Kidney (tissue), 14 donors: ENCODE results near the gene NEURL1. TPM values are rescaled to one million over a fixed set of nuclear protein-coding genes. Genes with fewer than 3 reads are reported as not detected.

Experiments used
- DNase-seq, 5 donors: peaks; one replicate each; pipeline ENCODE4 v3.0.0-alpha.2; 2013 to 2020
- FAIRE-seq: peaks from 2 replicates; lab custom pipeline; 2012; peaks lifted over from hg19 to GRCh38; lab: Jason Lieb, UNC
- H3K27ac ChIP-seq, 2 donors: one replicate each; pipeline ENCODE4 v1.7.0; 2013; ENCODE audit warnings: low read depth in 2 of 2, low read length in 2 of 2, inconsistent platforms in 1 of 2
- H3K27me3 ChIP-seq: one replicate; pipeline ENCODE4 v1.7.1; 2013; ENCODE audit warnings: low read length, inconsistent platforms; ENCODE audit not compliant: control insufficient read depth, insufficient read depth
- H3K36me3 ChIP-seq, 3 donors: one replicate each; pipeline versions ENCODE4 v1.7.0 to v1.7.1; 2013; ENCODE audit warnings: low read length in 3 of 3, control low read depth in 1 of 3, inconsistent platforms in 1 of 3; ENCODE audit not compliant: insufficient read depth in 3 of 3, control insufficient read depth in 2 of 3
- H3K4me1 ChIP-seq, 3 donors: one replicate each; pipeline versions ENCODE4 v1.7.0 to v1.7.1; 2013; ENCODE audit warnings: low read length in 3 of 3, inconsistent platforms in 1 of 3, low read depth in 1 of 3; ENCODE audit not compliant: control insufficient read depth in 2 of 3, insufficient read depth in 2 of 3
- H3K4me3 ChIP-seq, 3 donors: one replicate each; pipeline versions ENCODE4 v1.7.0 to v1.8.1; 2013; ENCODE audit warnings: low read length in 3 of 3, control low read depth in 1 of 3, inconsistent platforms in 1 of 3
- H3K9ac ChIP-seq, 3 donors: one replicate each; pipeline versions ENCODE4 v1.7.0 to v1.7.1; 2013; ENCODE audit warnings: low read length in 3 of 3, control low read depth in 1 of 3, inconsistent platforms in 1 of 3
- H3K9me3 ChIP-seq, 3 donors: one replicate each; pipeline versions ENCODE4 v1.7.0 to v1.7.1; 2013; ENCODE audit warnings: low read length in 3 of 3, control low read depth in 1 of 3, inconsistent platforms in 1 of 3; ENCODE audit not compliant: control insufficient read depth in 2 of 3, insufficient read depth in 1 of 3
- intact Hi-C: fragments of 100-400 bp; cut with DNase I; formaldehyde crosslinking; loops from one replicate; pipeline ENCODE4 v1.11.1; 2022
- polyA plus RNA-seq: library from polyadenylated mRNA; stranded (reverse); fragments of 350-450 nt; fragmentation: Illumina TruSeq; extraction: RNeasy Lipid Tissue Mini Kit (QIAGEN cat#74804); gene quantifications from one replicate; pipeline ENCODE4 v1.2.3, GENCODE V29; 2014; ENCODE audit warnings: low read depth, low replicate concordance; ENCODE audit not compliant: insufficient read depth
- total RNA-seq: library from RNA; stranded (reverse); fragmentation: NEBNext Ultra II Directional; extraction: Animal tissue kit (Norgen Biotek cat#: 25700); gene quantifications from one replicate; pipeline ENCODE4 v1.2.1, GENCODE V29; 2021
- TF ChIP-seq, protein P1 (sequence below): IDR thresholded peaks from 3 replicates; pipeline ENCODE4 v1.5.1; 2012; ENCODE audit warnings: mild to moderate bottlenecking, moderate library complexity, borderline replicate concordance; ENCODE audit not compliant: insufficient read depth; ENCODE audit errors: extremely low read depth
- donor health status: control.
- donor health status: control.
- donor health status: control.
- donor health status: control.
- donor health status: control.
- donor health status: DM: yes; HTN: yes; CAD: no.
- donor health status: Normal renal cell carcinoma (clear cell type).

Gene NEURL1
- total and polyA plus RNA-seq, 2 donors from 2014 or later: 1.2 TPM

- FAIRE-seq: no peak
These were observed 2.6 kb upstream of the NEURL1 start for GRCh38 chr10:103490986-103491314.

DNA sequence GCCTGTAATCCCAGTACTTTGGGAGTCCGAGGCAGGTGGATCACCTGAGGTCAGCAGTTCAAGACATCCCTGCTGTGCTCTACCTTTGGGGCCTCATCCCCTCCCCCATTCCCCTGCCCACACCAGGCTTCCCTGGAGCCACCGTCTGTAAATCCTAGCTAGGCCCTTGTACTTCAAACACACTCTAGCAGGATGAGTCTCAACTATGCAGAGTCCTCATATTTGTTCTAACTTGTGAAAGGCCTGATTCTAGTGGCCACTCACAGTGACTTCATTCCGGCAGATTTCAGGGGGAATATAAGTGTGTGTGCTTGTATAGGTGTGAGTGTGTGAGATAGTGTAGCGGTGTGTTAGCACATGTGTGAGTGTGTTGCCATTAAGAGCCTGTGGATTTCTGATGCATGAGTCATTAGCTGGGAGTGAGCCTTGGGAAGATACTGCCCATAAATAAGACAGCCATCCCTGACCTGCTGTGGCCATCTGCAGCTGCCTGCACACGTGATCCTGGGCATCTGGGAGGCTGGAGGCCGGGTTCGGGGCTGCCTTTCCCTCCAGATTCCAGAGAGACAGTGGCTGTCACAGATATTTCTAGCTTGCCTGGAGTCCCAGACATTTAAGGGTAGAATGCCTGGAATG lies 1.7 kb upstream of the NEURL1 start:
- FAIRE-seq: no peak

More at GRCh38 chr10:103490986-103491314, 2.6 kb upstream of the NEURL1 start:
- TF ChIP-seq, protein P1, sequence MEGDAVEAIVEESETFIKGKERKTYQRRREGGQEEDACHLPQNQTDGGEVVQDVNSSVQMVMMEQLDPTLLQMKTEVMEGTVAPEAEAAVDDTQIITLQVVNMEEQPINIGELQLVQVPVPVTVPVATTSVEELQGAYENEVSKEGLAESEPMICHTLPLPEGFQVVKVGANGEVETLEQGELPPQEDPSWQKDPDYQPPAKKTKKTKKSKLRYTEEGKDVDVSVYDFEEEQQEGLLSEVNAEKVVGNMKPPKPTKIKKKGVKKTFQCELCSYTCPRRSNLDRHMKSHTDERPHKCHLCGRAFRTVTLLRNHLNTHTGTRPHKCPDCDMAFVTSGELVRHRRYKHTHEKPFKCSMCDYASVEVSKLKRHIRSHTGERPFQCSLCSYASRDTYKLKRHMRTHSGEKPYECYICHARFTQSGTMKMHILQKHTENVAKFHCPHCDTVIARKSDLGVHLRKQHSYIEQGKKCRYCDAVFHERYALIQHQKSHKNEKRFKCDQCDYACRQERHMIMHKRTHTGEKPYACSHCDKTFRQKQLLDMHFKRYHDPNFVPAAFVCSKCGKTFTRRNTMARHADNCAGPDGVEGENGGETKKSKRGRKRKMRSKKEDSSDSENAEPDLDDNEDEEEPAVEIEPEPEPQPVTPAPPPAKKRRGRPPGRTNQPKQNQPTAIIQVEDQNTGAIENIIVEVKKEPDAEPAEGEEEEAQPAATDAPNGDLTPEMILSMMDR: no peak
- H3K27ac ChIP-seq: no peak overlapping the region
- intact Hi-C loops: no loop called here
- H3K4me1 ChIP-seq: peaks cover 0 to 4% (median 2%) of the 10 kb centered on the region in 3 donors
- peaks cover 2% of the 10 kb centered on the region for H3K27me3 ChIP-seq
- H3K36me3 ChIP-seq: no peaks in the 10 kb centered on the region
- DNase-seq: no peak
- H3K9ac ChIP-seq: no peak overlapping the region
- H3K4me3 ChIP-seq: no peak overlapping the region
- H3K9me3 ChIP-seq: no peaks in the 10 kb centered on the region

DNA sequence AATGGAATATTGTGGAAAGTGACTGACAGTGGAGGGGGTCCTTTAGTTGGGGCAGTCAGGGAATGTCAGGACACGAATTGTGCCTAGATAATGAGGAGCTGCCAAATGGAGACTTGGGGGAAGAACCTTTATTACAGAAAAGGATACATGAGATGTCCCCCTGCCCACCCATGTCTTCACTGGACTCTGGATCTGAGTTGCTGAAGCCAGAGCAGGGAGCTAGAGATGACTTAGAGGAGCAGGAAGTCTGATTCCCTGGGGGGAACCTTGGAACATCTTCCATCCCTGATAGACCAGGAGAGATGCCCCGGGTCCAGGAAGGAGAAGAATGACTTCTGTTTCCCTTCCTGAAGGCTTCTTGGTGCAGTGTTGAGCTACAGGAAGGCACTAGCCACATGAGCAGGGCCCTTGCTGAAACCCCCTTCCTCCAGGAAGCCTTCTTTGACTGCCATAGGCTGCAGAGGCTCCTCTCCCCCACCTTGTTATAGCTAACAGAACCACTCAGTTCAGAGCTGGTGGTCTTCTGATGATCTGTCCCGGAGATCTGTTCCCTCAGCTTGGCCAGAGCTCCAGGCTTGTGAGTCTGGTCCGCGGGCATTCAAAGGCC lies 747 bp upstream of the NEURL1 start:
- Histone ChIP-seq H3K9ac (no peak overlapping the region), H3K9me3 (no peaks in the 10 kb centered on the region), H3K27ac (no peak overlapping the region), H3K36me3 (no peaks in the 10 kb centered on the region), H3K4me3 (no peak overlapping the region), H3K4me1 (peaks cover 0 to 4% (median 2%) of the 10 kb centered on the region in 3 donors), H3K27me3 (peaks cover 2% of the 10 kb centered on the region)
- TF ChIP-seq, protein P1: no peak
- intact Hi-C loops: no loop called here
- FAIRE-seq (no peak), DNase-seq (no peak)

More for the DNA sequence above, 1.7 kb upstream of the NEURL1 start:
- no peak overlapping the region for H3K9ac ChIP-seq
- peaks cover 0 to 4% (median 2%) of the 10 kb centered on the region in 3 donors for H3K4me1 ChIP-seq
- peaks cover 2% of the 10 kb centered on the region for H3K27me3 ChIP-seq
- peak; percentile 74 to 86 (median 80) for DNase-seq
- H3K4me3 ChIP-seq: no peak overlapping the region
- intact Hi-C loops: no loop called here
- H3K36me3 ChIP-seq: no peaks in the 10 kb centered on the region
- H3K9me3 ChIP-seq: no peaks in the 10 kb centered on the region
- TF ChIP-seq, protein P1: no peak
- no peak overlapping the region for H3K27ac ChIP-seq
